Gastrocnemius medialis (tissue), 4 donors: ENCODE measurements around the gene TRAF4.

ENCODE experiments used
- POLR2A ChIP-seq, 2 donors: fragments of 450-650 bp; IDR thresholded peaks; one replicate each; pipeline ENCODE4 v1.6.1; 2017; ENCODE audit warnings: antibody characterized with exemption in 2 of 2, mild to moderate bottlenecking in 2 of 2, moderate library complexity in 2 of 2
- TF ChIP-seq, protein P1 (sequence below), 5 experiments: fragments of 450-650 bp in 3 of 5; fragments of 200-600 bp in 2 of 5; sonication (generic) in 2 of 5; IDR thresholded peaks in 4 of 5; conservative IDR thresholded peaks in 1 of 5; 1 replicate in 4 of 5; 2 replicates in 1 of 5; pipeline ENCODE4 v1.5.1; 2016 to 2019; ENCODE audit warnings: antibody characterized with exemption in 5 of 5, mild to moderate bottlenecking in 3 of 5, moderate library complexity in 3 of 5

DNA sequence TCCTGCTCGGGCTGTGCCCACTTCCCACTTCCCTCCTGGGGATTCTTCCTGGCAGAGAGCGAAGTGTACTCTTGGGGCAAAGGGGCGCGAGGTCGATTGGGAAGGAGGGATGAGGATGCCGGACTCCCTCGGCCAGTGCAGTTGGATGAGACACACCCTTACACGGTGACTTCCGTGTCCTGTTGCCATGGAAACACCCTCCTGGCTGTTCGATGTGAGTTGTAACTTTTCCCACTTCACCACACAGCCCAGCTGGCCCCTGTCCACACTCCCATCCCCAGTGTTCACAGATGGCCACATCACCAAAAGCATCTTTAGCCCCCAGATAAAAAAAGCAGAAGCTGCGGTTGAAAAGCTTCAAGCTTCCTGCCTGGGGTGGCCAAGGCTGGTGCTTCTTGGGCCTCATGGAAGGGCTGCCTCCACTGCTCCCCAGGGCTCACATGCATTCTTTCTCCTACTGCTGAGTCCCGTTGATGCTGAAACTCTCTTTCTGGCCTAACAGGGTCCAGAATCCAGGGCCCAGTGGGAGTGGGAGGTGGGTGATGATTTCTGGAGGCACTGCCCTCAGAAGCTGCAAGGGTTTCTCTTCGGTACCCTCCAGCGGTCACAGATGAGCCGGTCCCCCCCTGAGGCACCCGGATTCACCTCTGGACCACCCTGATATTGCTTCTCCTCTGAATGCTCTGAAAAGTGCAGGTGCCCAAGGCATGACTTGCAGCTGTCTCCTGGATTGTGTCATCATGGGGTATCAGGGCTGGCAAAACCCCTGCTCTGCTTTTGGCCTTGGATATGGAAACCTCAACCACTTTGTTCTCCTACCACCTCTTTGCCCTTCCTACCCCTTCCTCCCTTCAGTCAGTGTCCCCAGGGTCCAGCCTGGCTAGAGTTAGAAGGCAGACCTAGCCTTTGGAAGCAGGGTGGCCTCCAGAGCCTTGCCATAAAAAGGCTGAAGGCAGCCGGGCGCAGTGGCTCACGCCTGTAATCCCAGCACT, 2.2 kb upstream of the TRAF4 start:
- TF ChIP-seq, protein P1, sequence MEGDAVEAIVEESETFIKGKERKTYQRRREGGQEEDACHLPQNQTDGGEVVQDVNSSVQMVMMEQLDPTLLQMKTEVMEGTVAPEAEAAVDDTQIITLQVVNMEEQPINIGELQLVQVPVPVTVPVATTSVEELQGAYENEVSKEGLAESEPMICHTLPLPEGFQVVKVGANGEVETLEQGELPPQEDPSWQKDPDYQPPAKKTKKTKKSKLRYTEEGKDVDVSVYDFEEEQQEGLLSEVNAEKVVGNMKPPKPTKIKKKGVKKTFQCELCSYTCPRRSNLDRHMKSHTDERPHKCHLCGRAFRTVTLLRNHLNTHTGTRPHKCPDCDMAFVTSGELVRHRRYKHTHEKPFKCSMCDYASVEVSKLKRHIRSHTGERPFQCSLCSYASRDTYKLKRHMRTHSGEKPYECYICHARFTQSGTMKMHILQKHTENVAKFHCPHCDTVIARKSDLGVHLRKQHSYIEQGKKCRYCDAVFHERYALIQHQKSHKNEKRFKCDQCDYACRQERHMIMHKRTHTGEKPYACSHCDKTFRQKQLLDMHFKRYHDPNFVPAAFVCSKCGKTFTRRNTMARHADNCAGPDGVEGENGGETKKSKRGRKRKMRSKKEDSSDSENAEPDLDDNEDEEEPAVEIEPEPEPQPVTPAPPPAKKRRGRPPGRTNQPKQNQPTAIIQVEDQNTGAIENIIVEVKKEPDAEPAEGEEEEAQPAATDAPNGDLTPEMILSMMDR (IDR thresholded peaks at IDR 0.05 in 4 of 5, conservative IDR thresholded peaks at IDR 0.05 in 1 of 5), result no peak
- TF ChIP-seq POLR2A (IDR thresholded peaks at IDR 0.05), result no peak
